ENCODE measurements around the gene ABCC1.
A peak's percentile ranks its signal among the peaks of the same experiment; 100 is the strongest.

The ABCC1 gene

DNA sequence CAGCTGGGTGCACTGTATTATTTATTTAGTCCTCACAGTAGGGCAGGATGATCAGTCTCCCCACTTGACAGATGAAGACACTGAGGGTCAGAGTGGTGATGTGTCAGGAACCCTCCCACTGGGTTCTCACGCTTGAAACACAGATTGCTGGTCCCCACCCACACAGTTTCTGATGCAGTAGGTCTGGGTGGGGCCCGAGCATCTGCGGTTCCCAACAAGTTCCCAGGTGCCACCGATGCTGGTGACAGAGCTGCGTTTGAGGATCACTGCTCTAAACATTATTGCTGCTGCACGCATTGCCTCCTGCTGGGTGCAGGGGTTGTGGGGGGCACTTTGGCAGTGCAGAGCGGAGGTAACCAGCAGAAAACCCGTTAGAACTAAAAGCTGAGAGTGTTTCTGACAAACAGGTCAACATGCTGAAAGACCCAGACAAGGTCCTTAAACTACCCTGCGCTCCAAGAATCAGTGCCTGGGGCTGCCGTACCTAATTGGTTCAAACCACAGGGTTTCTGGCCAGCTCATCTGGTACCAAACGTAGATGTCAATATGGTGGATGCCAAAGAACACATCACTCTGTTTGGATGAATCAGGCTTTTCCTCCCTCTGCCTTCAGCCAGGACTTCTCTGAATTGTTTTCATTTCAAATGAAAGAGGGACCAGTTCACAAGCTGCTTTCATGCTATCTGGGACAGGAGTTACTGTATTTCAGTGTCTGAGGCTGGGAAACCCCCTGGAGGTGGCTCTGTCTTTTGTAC, 76.0 kb downstream of the ABCC1 start:
- peak; percentile 74 for DNase-seq

DNA sequence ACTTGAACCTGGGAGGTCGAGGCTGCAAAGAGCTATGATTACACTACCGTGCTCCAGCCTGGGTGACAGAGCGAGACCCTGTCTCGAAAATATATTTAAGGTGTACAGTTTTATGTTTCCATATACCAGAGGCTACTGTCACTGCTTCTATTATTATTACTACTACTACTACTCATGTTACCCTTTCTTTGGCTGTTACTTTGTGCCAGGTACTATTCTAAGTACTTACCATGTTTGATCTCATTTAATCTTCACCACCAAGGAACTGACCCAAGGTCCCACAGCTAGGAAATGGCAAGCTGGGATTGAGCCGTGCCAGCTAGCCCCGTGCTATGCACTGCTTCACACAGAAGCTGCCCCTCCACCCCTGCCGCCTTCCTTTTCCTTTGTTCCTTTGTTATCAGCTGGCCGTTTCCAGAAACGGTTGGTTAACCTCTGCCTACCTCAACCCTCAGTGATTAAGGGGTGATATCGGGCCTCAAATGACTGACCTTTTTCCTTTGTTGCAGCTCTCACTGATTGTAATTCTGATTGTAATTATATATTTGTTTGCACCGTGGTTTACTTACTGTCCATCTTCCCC, 78.4 kb downstream of the ABCC1 start:
- no peak for DNase-seq

DNA sequence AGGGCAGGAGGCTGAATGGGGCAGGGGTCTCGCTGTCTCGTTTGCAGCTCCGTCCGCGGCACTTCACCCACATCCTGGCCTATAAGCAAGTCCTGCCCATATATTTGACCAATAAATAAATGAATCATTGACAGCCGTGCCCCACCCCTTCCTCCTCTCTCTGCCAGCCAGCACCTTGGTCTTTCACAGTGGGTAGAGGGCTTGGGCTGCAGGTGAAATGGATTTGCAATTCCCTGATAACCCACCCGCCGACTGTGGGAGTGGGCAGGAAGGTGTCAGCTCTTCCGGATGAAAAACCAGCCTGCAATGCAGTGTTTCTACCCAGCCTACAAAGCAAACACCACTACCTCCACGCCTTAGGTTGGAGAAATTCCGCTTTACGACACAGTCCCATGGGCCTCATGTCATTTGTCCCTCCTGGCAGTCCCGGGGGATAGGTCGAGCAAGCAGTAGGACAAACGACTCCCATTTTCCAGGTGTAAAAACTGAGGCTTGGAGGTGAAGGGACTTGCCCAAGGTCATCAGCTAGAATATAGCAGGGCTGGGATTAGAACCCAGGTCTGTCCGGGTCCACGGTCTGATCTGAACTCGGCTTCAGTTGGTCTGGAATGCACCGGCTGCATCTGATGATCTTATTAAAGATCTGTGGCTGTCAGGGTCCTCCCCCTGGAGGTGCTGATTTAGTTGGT, 79.0 kb downstream of the ABCC1 start:
- no peak for DNase-seq

DNA sequence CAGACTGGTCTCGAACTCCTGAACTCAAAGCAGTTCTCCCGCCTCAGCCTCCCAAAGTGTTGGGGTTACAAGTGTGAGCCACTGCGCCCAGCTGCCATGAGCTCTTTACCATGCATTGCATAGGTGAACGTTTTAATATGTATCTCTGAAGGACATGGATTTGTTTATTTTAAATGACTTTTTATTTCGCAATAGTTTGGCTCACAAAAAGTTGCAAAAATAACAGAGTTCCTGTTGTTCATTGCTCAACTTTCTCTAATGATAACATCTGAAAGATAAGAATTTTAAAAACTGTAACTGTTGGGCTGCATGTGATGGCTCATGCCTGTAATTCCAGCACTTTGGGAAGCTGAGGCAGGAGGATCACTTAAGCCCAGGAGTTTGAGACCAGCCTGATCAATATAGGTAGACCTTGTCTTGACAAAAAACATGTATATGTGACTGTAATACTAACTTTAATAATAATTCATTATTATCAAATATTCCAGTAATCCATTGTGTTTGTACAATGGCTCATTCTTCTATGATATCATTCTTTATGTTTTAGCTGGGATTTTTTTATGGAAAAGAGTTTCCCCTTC, 80.1 kb downstream of the ABCC1 start:
- DNase-seq, result no peak

DNA sequence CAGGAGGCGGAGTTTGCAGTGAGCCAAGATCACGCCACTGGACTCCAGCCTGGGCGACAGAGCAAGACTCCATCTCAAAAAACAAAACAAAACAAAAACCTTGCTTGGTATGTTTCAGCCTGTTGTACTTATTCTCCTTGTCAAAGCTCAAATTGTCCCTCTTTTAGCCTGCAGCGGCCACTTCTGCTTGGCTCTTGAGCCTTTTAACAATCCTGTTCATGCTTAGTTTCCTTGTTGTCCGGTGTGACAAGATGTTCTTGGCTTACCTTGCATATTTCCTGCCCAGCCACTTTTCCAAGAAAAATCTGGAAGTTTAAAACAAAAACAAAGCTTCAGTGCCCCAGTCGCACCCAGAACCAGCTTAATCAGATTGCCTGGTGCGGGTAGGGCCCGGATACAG, 81.0 kb downstream of the ABCC1 start:
- DNase-seq, result no peak

DNA sequence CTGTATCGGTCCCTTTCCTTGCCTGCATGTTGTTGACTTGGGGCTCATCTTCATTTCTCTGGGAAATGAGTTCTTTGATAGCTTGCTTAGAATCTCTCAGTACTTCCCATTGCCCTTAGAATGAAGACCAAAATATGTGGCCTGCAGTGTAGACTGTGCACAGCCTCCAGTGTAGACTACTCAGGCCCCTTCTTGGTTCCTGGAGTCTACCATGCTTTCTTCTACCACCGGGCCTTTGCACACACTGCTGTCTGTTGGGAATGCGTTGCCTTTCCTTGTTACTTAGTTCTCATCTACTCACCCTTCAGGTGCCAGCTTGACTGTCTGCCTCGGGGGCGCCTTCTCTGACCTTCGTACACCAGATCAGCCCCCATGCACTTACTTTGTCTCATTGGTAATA, 82.0 kb downstream of the ABCC1 start:
- no peak for DNase-seq

DNA sequence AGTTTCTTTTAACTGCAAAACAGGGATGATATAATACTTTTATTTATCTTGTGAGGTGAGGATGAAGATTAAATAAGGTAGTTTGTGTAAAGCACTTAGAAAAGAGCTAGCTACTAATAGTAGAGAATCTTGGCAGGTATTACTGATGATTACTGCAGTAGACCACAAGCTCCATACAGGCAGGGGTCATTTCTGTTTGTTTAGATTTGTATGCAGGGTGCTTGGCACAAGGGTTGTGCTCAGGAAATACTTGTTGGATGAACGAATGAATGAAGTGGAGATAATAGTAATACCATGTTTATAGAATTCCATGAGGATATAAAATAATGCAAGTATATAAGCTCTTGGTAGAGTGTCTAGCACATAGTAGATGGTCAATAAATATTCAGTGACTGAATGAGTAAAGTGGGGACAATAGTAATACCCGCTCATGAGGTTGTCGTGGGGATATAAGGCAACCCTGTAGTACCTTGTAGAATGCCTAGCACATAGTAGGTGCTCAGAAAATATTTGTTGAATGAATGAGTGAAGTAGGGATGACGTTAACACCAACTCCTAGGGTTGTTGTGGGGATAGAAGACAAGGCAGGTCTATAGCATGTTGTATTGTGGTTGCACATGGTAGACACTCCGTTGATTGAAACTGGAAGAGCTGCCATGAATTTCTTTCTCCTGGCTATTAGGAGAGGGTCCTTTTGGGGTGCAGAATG, 83.0 kb downstream of the ABCC1 start:
- DNase-seq, result no peak

DNA sequence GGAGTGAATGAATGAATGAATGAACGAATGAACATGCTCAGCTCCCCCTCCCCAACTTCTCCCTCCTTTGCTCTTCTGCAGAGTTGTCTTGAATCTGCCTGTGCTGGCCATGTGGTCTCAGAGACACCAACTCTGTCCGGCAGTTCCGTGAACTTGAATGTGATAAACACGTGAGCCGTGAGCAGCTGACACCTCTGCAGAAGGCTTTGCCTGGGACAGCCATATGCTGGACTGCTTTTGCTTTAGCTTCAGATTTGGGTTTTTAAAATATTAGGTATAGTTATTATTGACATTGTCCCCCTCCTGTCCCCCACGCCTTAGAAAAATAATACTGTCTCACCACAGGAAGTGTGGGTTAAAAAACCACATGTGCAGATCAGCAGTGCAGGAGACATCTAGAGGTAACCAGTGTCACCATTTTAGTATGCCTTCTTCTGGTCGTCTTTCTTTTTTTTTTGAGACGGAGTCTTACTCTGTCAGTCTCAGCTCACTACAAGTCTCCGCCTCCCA, 83.8 kb downstream of the ABCC1 start:
- DNase-seq, result no peak

DNA sequence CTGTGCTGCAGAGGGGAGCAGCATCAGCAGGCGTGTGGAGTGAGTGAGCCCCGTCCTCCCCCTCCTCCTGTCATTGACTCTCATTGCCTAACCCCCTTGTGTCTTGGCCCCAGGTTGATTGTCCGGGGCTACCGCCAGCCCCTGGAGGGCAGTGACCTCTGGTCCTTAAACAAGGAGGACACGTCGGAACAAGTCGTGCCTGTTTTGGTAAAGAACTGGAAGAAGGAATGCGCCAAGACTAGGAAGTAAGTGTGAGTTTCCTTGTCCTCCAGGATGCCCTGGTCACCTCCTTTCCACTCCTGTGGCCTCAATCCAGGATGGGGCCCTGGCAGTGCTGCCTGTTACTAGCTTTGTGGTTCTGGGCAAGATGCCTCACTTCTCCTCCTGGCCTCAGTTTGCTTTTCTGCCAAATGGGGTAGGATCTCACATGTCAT, 87.0 kb downstream of the ABCC1 start:
- no peak for DNase-seq

DNA sequence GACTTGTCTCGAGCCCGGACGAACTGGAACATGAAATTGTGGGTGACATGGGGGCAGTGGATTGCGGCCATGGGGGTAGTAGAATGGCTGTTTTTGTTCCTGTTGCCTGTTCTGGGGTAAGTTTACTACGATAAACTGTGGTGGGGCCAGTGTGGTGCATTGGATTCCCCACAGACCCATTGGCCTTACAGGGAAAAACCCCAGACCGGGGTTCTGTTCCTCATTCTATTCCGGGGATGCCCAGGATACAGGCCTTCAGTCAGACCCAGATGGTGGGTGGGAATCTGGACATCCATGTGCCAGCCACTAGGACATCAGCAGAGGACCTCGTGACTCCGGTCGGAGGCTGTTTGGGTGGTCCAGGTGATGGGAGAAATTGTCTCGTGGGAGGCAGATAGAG, 88.1 kb downstream of the ABCC1 start:
- no peak for DNase-seq

DNA sequence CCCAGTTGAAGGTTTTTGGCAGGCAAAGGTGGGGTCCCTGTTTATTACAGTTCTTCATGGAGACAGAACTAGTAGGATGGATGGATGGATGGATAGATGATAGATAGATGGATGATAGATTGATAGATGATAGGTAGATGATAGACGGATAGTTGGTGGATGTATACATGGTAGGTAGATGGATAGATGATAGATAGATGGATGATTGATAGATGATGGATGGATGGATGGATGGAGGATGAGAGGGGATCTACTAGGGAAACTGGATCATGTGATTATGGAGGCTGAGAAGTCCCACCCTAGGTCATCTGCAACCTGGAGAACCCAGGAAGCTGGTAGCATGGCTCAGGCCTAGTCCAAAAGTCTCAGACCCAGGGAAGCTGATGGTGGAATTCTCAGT, 88.6 kb downstream of the ABCC1 start:
- no peak for DNase-seq

DNA sequence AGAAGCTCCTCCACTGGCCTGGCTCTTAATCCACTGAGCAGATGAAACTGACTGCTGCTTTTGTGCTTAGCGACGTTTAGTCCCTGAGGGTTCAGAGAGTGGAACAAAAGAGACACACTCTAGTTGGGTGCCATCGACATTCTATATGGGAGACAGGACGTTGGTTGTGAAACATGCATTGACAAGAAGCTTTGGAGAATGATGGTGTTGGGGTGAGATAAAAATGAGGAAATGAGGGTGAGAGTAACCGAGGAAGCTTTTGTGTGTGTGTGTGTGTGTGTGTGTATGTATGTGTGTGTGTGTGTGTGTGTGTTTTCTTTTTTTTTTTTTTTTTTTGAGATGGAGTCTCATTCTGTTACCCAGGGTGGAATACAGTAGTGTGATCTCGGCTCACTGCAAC, 89.5 kb downstream of the ABCC1 start:
- no peak for DNase-seq

DNA sequence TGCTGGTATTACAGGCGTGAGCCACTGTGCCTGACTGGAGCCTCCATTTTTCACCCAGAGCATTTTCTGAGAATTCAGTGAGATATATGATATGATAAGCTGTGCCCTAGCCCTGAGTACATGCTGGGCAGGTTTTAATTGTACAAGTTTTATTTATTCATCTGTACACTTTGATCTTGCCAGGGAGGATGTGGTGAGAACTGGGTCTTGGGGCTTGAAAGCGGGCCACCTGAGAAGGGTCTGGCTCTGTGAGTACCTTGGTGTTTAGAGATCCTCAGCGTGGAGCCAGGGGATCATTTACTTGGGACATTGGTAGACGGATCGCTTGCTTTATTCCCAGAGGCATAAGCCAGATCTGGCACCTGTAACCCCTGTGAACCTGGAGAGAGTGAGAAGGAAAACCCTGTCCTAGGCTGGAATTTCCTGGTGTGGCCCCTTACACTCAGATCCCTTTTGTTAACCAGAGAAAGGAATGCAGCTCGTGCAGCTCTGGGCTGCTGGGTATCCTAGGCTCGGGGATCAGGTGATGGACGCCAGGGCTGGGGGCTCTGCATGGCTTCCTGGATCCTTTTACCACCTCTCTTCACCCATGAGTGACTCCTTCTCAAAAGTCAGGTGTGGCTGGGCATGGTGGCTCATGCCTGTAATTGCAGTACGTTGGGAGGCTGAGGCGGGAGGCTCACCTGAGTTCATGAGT, 91.9 kb downstream of the ABCC1 start:
- no peak for DNase-seq

DNA sequence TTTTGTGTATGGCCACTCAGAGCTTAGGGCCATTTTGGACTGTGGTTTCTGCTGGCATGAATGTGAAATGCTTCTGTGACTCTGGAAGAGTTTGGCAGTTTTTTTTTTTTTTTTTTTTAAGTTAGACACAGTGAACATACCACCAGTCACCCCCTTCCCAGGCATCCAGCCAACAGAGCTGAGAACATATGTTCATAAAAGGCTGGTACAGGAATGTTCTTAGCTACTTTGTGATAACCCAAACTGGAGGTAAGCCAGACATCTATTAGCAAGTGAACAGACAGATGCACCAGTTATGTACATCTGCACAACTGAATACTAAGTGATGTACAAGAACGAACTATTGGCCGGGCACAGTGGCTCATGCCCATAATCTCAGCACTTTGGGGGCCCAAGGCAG, 92.7 kb downstream of the ABCC1 start:
- DNase-seq, result no peak

DNA sequence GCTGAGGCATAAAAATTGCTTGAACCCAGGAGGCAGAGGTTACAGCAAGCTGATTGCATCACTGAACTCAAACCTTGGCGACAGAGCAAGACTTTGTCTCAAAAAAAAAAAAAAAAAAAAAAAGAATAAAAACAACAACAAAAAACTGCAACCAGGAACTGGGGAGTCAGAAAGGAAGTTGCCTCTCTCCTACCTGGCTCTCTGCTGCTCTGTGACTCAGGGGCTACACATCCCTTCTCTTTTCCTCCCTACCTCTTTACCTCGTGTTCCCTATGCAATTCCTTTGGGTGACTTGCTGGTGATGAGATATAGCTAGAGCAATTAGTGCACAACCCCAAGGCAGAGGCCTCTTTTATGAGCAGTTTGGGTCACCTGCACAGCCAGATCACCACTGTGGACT, 95.9 kb downstream of the ABCC1 start:
- no peak for DNase-seq

DNA sequence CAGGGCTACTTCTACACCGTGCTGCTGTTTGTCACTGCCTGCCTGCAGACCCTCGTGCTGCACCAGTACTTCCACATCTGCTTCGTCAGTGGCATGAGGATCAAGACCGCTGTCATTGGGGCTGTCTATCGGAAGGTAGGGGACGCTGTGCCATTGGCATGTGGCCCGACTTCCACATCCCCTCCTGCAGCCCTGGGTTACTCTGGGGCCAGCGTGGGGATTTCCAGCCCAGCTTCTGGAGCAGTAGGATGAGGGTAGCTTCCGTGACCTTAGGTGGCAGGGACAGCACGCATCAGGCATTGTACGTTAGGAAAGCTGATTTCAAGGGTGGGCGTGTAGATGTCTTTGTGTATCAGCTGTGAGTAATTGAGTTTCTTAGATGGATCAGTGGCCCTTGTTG, 96.5 kb downstream of the ABCC1 start:
- no peak for DNase-seq

DNA sequence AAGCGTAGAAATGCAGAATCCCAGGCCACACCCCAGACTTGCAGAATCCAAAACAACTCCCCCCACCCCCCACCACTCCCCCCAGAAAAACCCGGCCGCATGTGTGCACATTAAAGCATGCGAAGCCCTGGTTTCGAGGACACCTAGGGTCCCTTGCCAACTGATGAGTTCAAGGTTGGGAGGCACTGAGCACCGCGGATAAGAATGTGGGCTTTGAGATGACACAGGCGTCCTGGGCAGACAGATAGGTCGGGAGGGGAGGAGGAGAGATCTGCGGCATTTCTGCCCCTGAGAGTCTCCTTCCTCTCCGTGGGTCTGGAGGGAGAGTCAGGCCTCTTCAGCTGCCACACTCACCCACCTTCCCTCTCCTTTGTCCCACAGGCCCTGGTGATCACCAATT, 98.3 kb downstream of the ABCC1 start:
- no peak for DNase-seq

DNA sequence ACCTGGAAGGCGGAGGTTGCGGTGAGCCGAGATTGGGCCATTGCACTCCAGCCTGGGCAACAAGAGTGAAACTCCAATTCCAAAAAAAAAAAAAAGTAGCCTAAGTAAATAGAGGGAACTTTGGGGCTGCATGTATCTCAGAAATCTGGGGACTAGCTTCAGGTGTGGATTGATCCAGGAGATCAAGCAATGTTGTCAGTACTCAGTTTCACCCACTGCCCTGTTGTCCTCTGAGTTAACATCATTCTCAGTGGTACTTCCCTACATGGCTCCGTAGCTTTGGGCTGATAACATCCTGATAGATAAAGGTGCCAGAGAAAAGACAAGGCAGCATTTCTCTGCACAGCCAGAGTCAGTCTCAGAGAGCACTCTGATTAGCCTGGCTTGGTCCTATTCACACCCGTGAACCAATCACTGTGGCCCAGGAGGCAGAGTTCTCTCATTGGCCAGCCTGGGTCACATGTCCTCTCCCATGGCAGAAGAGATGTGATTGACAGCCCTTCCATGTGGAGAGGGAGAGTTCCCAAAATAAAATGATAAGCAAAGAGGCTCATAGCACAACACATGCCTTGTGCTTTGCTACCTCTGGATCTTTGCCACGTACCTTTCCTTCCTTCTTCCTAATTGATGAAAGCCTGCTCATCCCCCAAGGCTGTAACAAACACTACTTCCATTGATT, 99.6 kb downstream of the ABCC1 start:
- DNase-seq, result no peak

DNA sequence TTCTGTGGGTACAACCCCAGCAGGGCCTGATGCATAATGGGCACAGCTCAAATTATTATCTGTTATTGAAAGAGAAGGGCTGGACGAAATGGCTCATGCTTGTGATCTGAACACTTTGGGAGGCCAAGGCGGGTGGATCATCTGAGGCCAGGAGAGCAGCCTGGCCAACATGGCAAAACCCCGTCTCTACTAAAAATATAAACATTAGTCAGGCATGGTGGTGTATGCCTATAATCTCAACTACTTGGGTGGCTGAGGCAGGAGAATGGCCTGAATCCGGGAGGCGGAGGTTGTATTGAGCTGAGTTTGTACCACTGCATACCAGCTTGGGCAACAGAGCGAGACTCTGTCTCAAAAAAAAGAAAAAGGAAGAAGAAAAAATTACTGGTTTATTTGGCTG, 100.7 kb downstream of the ABCC1 start:
- DNase-seq, result no peak

DNA sequence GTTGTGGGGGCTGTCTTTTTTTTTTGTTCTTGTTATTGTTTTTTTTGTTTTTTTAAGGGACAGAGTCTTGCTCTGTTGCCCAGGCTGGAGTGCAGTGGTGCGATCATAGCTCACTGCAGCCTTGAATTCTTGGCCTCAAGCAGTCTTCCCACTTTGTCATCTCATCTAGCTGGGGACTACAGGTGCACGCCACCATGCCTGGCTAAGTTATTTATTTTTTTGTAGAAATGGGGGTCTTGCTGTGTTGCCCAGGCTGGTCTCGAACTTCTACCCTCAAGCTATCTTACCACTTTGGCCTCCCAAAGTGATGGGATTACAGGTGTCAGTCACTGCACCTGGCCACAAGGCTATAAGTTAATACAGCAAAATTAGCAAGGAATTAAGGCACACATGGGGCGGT, 101.7 kb downstream of the ABCC1 start:
- DNase-seq, result no peak

DNA sequence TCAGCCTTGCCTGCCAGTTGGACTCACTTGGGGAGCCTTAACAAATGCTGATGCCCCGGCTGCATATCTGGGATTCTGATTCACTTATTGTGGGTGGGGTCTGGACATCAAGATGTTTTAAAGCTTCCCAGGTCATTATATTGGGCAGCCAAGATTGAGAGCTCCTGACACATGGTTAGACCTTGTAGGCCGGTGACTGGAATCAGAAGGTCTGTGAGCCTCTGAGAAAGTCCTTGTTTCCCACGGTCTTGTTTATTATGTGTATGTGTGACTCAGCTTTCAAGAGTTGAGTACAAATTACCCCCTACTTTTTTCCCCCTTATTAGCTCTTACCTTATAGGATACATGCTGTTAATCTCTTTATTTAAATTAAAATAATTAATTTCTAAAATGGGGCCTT, 103.5 kb downstream of the ABCC1 start:
- DNase-seq, result no peak

DNA sequence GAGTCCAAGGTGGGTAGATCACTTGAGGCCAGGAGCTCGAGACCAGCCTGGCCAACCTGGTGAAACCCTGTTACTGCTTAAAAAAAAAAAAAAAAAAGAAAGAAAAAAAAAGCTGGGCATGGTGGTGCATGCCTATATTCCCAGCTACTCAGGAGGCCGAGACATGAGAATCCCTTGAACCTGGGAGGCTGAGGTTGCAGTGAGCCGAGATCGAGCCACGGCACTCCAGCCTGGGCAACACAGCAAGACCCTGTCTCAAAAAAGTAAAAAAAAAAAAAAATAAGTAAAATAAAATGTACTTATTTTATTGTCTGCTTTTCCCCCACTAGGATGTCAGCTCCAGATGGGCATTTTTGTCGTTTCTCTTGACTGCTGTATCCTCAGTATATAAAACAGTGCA, 107.7 kb downstream of the ABCC1 start:
- no peak for DNase-seq

Measured in activated CD8-positive, alpha-beta memory T cell treated with anti-CD3 and anti-CD28 coated beads, Interleukin-2, amount 50 U/mL, for 48 hours (primary cell).